ENCODE data around the gene CYP27C1. TPM values are rescaled to one million over a fixed set of nuclear protein-coding genes. Genes with fewer than 3 reads are reported as not detected.
A peak's percentile ranks its signal among the peaks of the same experiment; 100 is the strongest.

The CYP27C1 gene
- total and polyA plus RNA-seq, 12 donors = 0.07 to 0.20 (median 0.13) TPM; not detected in 6

DNA sequence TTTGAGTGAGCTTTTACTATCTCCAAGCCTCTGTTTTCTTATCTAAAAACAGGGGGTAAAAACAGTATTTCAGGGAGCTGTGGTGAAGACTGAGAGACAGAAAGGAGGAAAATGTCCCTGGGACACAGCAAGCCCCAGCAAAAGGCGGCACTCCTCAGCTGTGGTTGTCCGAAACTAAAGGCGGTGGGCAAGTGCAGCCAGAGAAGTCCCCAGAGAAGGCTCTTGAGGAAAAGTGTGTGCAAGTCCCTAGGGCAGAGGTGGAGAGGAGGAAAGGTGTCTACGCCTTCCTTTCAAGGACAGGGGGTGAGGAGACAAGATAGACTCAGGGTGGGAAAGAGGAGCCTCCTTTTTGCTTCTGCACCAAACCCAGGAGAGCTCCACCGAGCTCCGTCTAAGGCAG, 45.5 kb downstream of the CYP27C1 start:
- Histone ChIP-seq H3K9me3 (peaks cover 0 to 10% (median 0%) of the 10 kb centered on the region in 11 donors), H3K4me3 (no peak overlapping the region), H3K36me3 (no peaks in the 10 kb centered on the region), H3K27me3 (peaks cover 0 to 13% (median 0%) of the 10 kb centered on the region in 7 donors), H3K4me1 (peaks cover 0 to 43% (median 25%) of the 10 kb centered on the region in 9 donors), H3K27ac (peak overlapping the region in 3 of 10 donors; percentile 26 to 39 (median 35))
- intact Hi-C loops (cut with DNase I) = loop anchor here in 2 of 10 donors (5.0 to 10.0 kb wide), 2 partner anchors 67 to 110 kb away; partner anchors contain the start of gene BIN1 (in 1 of the 2)
- DNase-seq = no peak
- no peak for ATAC-seq
- 83% methylated on average over 6 of the region's 6 CpGs for WGBS, 2 donors
- no peak for TF ChIP-seq CTCF (IDR thresholded peaks at IDR 0.05)

DNA sequence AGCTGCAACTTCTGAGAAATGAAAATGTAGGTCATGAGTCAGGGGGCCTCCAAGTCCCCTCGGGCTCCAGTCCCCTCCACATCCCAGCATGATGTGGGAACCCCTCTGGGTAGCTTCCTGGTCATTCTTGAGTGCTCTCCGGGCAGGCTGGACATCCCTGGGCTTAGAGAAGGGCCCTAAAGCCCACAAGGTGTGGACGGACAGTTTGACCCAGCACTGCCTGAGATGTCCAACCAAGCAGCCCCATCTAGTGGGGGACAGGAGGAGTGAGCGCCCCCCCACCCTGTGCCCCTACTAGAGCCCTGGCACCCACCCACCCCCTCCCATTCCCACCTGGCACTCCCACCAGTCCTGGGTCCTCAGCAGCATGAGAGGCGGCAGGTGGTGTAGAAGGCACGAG, 46.0 kb downstream of the CYP27C1 start:
- DNase-seq = peak in 1 of 2 donors; percentile 21
- Histone ChIP-seq H3K9me3 (peaks cover 0 to 5% (median 0%) of the 10 kb centered on the region in 11 donors), H3K4me3 (no peak overlapping the region), H3K27me3 (peaks cover 0 to 9% (median 0%) of the 10 kb centered on the region in 7 donors), H3K36me3 (no peaks in the 10 kb centered on the region), H3K4me1 (peaks cover 0 to 43% (median 25%) of the 10 kb centered on the region in 9 donors), H3K27ac (no peak overlapping the region)
- 72 to 77% methylated on average over 6 of the region's 6 CpGs for WGBS, 2 donors
- intact Hi-C loops (cut with DNase I) = loop anchor here in 2 of 10 donors (5.0 to 10.0 kb wide), 2 partner anchors 67 to 109 kb away; partner anchors contain the start of gene BIN1 (in 1 of the 2)
- TF ChIP-seq CTCF (IDR thresholded peaks at IDR 0.05) = peak in 6 of 9 donors; percentile 27 to 51 (median 40)
- peak in 5 of 8 donors; percentile 9 to 63 (median 47) for ATAC-seq

- Histone ChIP-seq H3K27me3 (peaks cover 0 to 15% (median 0%) of the 10 kb centered on the region in 7 donors), H3K4me3 (no peak overlapping the region), H3K36me3 (no peaks in the 10 kb centered on the region), H3K4me1 (peaks cover 0 to 43% (median 25%) of the 10 kb centered on the region in 9 donors), H3K27ac (no peak overlapping the region), H3K9me3 (no peaks in the 10 kb centered on the region)
- peak in 7 of 8 donors; percentile 43 to 68 (median 52) for ATAC-seq
- intact Hi-C loops (cut with DNase I) = loop anchor here in 2 of 10 donors (5.0 to 10.0 kb wide), 2 partner anchors 66 to 108 kb away; partner anchors contain the start of gene BIN1 (in 1 of the 2)
- peak in 1 of 2 donors; percentile 59 for DNase-seq
- TF ChIP-seq CTCF (IDR thresholded peaks at IDR 0.05) = no peak
- 40 to 60% methylated on average over 6 of the region's 6 CpGs for WGBS, 2 donors
These were observed 47.0 kb downstream of the CYP27C1 start for GRCh38 chr2:127173057-127173456.

DNA sequence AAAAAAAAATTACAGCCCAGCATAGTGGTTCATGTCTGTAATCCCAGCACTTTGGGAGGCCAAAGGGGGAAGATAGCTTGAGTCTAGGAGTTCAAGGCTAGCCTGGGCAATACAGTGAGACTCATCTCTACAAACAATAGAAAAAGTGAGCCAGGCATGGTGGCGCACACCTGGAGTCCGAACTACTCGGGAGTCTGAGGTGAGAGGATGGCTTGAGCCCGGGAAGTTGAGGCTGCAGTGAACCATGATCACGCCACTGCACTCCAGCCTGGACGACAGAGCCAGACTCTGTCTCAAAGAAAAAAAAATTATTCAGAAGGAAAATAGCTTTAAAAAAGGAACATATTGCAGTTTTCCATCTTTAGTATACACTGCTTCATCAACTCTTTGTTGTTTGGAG, 47.8 kb downstream of the CYP27C1 start:
- WGBS, 2 donors = 95 to 99% methylated on average over 6 of the region's 6 CpGs
- Histone ChIP-seq H3K27me3 (peaks cover 0 to 17% (median 0%) of the 10 kb centered on the region in 7 donors), H3K9me3 (no peaks in the 10 kb centered on the region), H3K4me3 (no peak overlapping the region), H3K27ac (no peak overlapping the region), H3K4me1 (peaks cover 0 to 42% (median 25%) of the 10 kb centered on the region in 9 donors), H3K36me3 (no peaks in the 10 kb centered on the region)
- no peak for TF ChIP-seq CTCF (IDR thresholded peaks at IDR 0.05)
- DNase-seq (no peak), ATAC-seq (no peak)
- intact Hi-C loops (cut with DNase I) = loop anchor here in 2 of 10 donors (5.0 to 10.0 kb wide), 2 partner anchors 65 to 108 kb away; partner anchors contain the start of gene BIN1 (in 1 of the 2)

Measured in heart right ventricle (tissue), 16 donors.